SK-N-SH treated with all-trans-retinoic acid at 6 μM for 48 hours (cell line): ENCODE results near the gene CLBA1.

Experiments used
- ATAC-seq: fragments of 200-7000 bp; cut with Tn5 transposase; 3 replicates; pipeline ENCODE4 v1.9.1; 2020; ENCODE audit warnings: mild to moderate bottlenecking, moderate library complexity
- ARNTL ChIP-seq: fragments of 450-650 bp; formaldehyde crosslinking; IDR thresholded peaks from 2 replicates; pipeline ENCODE4 v1.5.0; 2020; ENCODE audit warnings: low read depth, mild to moderate bottlenecking, moderate library complexity, borderline replicate concordance
- BACH2 ChIP-seq: fragments of 250-450 bp; sonication (Bioruptor Pico); IDR thresholded peaks from 2 replicates; pipeline ENCODE4 v1.9.0; 2021; ENCODE audit warnings: mild to moderate bottlenecking, borderline replicate concordance
- CSDC2 ChIP-seq: fragments of 250-450 bp; sonication (Bioruptor Pico); IDR thresholded peaks from 2 replicates; pipeline ENCODE4 v1.5.0; 2020; ENCODE audit warnings: mild to moderate bottlenecking, moderate library complexity
- GLIS3 ChIP-seq: fragments of 250-450 bp; sonication (Bioruptor Pico); IDR thresholded peaks from 2 replicates; pipeline ENCODE4 v1.5.0; 2020; ENCODE audit warnings: mild to moderate bottlenecking, moderate library complexity
- ISL1 ChIP-seq: fragments of 250-450 bp; sonication (Bioruptor Pico); IDR thresholded peaks from 2 replicates; pipeline ENCODE4 v2.1.2; 2022; ENCODE audit warnings: mild to moderate bottlenecking, moderate library complexity
- OSR1 ChIP-seq: fragments of 250-450 bp; sonication (Bioruptor Pico); IDR thresholded peaks from 2 replicates; pipeline ENCODE4 v1.8.0; 2022; ENCODE audit warnings: moderate library complexity, mild to moderate bottlenecking, inconsistent platforms
- PATZ1 ChIP-seq: fragments of 250-450 bp; sonication (Bioruptor Pico); IDR thresholded peaks from 2 replicates; pipeline ENCODE4 v1.8.0; 2020; ENCODE audit warnings: mild to moderate bottlenecking, moderate library complexity, borderline replicate concordance
- PPARA ChIP-seq: fragments of 250-450 bp; sonication (Bioruptor Pico); IDR thresholded peaks from 2 replicates; pipeline ENCODE4 v1.5.0; 2020; ENCODE audit warnings: mild to moderate bottlenecking, borderline replicate concordance
- RARB ChIP-seq: fragments of 250-450 bp; sonication (Bioruptor Pico); IDR thresholded peaks from 2 replicates; pipeline ENCODE4 v1.8.0; 2021; ENCODE audit warnings: mild to moderate bottlenecking, moderate library complexity
- SNAI2 ChIP-seq: fragments of 250-450 bp; sonication (Bioruptor Pico); IDR thresholded peaks from 2 replicates; pipeline ENCODE4 v1.5.0; 2020; ENCODE audit warnings: mild to moderate bottlenecking, moderate library complexity
- TOX ChIP-seq: fragments of 250-450 bp; sonication (Bioruptor Pico); IDR thresholded peaks from 2 replicates; pipeline ENCODE4 v1.8.0; 2021; ENCODE audit warnings: mild to moderate bottlenecking, moderate library complexity, borderline replicate concordance
- ZC3H10 ChIP-seq: fragments of 250-450 bp; sonication (Bioruptor Pico); IDR thresholded peaks from 2 replicates; pipeline ENCODE4 v1.5.1; 2021; ENCODE audit warnings: mild to moderate bottlenecking, moderate library complexity
- ZFP3 ChIP-seq: fragments of 250-450 bp; sonication (Bioruptor Pico); IDR thresholded peaks from 2 replicates; pipeline ENCODE4 v1.5.0; 2020; ENCODE audit warnings: mild to moderate bottlenecking, moderate library complexity
- ZNF565 ChIP-seq: fragments of 450-650 bp; formaldehyde crosslinking; conservative IDR thresholded peaks from 2 replicates; pipeline ENCODE4 v1.5.0; 2020; ENCODE audit warnings: low read depth, mild to moderate bottlenecking, moderate library complexity
- ZNF70 ChIP-seq: fragments of 450-650 bp; formaldehyde crosslinking; IDR thresholded peaks from 2 replicates; pipeline ENCODE4 v1.5.0; 2020; ENCODE audit warnings: mild to moderate bottlenecking, moderate library complexity
- ZNF8 ChIP-seq: fragments of 450-650 bp; formaldehyde crosslinking; IDR thresholded peaks from 2 replicates; pipeline ENCODE4 v1.5.0; 2020; ENCODE audit warnings: mild to moderate bottlenecking, moderate library complexity
- TF ChIP-seq, protein P1 (sequence below): fragments of 250-450 bp; sonication (Bioruptor Pico); IDR thresholded peaks from 2 replicates; pipeline ENCODE4 v1.5.1; 2021; ENCODE audit warnings: mild to moderate bottlenecking, moderate library complexity
- TF ChIP-seq, protein P2 (sequence below): fragments of 250-450 bp; sonication (Bioruptor Pico); IDR thresholded peaks from 2 replicates; pipeline ENCODE4 v1.5.0; 2020; ENCODE audit warnings: mild to moderate bottlenecking, moderate library complexity
- TF ChIP-seq, protein P3 (sequence below): fragments of 250-450 bp; sonication (Bioruptor Pico); IDR thresholded peaks from 2 replicates; pipeline ENCODE4 v1.8.0; 2021; ENCODE audit warnings: low read depth, mild to moderate bottlenecking, moderate library complexity, borderline replicate concordance

CLBA1 gene

GRCh38 chr14:104991896-104992230 lies 6.3 kb downstream of the CLBA1 start:
- no peak for ATAC-seq
- TF ChIP-seq ISL1 (CRISPR knock-in tag) (no peak), PPARA (CRISPR knock-in tag) (no peak), BACH2 (CRISPR knock-in tag) (no peak), PATZ1 (CRISPR knock-in tag) (no peak), RARB (CRISPR knock-in tag) (no peak), ZNF70 (CRISPR knock-in tag) (no peak), ZNF565 (CRISPR knock-in tag) (no peak), CSDC2 (CRISPR knock-in tag) (no peak), ARNTL (no peak), GLIS3 (CRISPR knock-in tag) (no peak), OSR1 (CRISPR knock-in tag) (no peak), TOX (CRISPR knock-in tag) (no peak), ZNF8 (CRISPR knock-in tag) (no peak)
- TF ChIP-seq, protein P1, sequence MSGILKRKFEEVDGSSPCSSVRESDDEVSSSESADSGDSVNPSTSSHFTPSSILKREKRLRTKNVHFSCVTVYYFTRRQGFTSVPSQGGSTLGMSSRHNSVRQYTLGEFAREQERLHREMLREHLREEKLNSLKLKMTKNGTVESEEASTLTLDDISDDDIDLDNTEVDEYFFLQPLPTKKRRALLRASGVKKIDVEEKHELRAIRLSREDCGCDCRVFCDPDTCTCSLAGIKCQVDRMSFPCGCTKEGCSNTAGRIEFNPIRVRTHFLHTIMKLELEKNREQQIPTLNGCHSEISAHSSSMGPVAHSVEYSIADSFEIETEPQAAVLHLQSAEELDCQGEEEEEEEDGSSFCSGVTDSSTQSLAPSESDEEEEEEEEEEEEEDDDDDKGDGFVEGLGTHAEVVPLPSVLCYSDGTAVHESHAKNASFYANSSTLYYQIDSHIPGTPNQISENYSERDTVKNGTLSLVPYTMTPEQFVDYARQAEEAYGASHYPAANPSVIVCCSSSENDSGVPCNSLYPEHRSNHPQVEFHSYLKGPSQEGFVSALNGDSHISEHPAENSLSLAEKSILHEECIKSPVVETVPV (CRISPR knock-in tag): no peak
- TF ChIP-seq, protein P2, sequence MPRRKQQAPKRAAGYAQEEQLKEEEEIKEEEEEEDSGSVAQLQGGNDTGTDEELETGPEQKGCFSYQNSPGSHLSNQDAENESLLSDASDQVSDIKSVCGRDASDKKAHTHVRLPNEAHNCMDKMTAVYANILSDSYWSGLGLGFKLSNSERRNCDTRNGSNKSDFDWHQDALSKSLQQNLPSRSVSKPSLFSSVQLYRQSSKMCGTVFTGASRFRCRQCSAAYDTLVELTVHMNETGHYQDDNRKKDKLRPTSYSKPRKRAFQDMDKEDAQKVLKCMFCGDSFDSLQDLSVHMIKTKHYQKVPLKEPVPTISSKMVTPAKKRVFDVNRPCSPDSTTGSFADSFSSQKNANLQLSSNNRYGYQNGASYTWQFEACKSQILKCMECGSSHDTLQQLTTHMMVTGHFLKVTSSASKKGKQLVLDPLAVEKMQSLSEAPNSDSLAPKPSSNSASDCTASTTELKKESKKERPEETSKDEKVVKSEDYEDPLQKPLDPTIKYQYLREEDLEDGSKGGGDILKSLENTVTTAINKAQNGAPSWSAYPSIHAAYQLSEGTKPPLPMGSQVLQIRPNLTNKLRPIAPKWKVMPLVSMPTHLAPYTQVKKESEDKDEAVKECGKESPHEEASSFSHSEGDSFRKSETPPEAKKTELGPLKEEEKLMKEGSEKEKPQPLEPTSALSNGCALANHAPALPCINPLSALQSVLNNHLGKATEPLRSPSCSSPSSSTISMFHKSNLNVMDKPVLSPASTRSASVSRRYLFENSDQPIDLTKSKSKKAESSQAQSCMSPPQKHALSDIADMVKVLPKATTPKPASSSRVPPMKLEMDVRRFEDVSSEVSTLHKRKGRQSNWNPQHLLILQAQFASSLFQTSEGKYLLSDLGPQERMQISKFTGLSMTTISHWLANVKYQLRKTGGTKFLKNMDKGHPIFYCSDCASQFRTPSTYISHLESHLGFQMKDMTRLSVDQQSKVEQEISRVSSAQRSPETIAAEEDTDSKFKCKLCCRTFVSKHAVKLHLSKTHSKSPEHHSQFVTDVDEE (CRISPR knock-in tag): no peak
- TF ChIP-seq, protein P3, sequence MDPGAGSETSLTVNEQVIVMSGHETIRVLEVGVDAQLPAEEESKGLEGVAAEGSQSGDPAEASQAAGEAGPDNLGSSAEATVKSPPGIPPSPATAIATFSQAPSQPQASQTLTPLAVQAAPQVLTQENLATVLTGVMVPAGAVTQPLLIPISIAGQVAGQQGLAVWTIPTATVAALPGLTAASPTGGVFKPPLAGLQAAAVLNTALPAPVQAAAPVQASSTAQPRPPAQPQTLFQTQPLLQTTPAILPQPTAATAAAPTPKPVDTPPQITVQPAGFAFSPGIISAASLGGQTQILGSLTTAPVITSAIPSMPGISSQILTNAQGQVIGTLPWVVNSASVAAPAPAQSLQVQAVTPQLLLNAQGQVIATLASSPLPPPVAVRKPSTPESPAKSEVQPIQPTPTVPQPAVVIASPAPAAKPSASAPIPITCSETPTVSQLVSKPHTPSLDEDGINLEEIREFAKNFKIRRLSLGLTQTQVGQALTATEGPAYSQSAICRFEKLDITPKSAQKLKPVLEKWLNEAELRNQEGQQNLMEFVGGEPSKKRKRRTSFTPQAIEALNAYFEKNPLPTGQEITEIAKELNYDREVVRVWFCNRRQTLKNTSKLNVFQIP (CRISPR knock-in tag): no peak

GRCh38 chr14:104992501-104992900 lies 6.9 kb downstream of the CLBA1 start:
- no peak for ATAC-seq
- TF ChIP-seq ZC3H10 (CRISPR knock-in tag) (no peak), ZFP3 (CRISPR knock-in tag) (no peak), ZNF8 (CRISPR knock-in tag) (no peak), PATZ1 (CRISPR knock-in tag) (no peak), SNAI2 (CRISPR knock-in tag) (no peak), RARB (CRISPR knock-in tag) (no peak), PPARA (CRISPR knock-in tag) (no peak), BACH2 (CRISPR knock-in tag) (no peak), TOX (CRISPR knock-in tag) (no peak), ARNTL (no peak), ZNF70 (CRISPR knock-in tag) (no peak), OSR1 (CRISPR knock-in tag) (no peak)
- TF ChIP-seq, protein P1 (CRISPR knock-in tag): no peak
